A549 (cell line): Measurements from ENCODE around the gene MALAT1. TPM values are rescaled to one million over a fixed set of nuclear protein-coding genes. Genes with fewer than 3 reads are reported as not detected.
A peak's percentile ranks its signal among the peaks of the same experiment; 100 is the strongest.

ENCODE experiments used
- ATAC-seq, 2 experiments: fragments of 200-7000 bp in 1 of 2; fragments of >200 bp in 1 of 2; cut with Nextera tagmentation in 1 of 2; cut with Tn5 transposase in 1 of 2; 3 replicates each; pipeline versions ENCODE4 v1.8.0 to v1.9.1; 2018 to 2020; ENCODE audit warnings: mild to moderate bottlenecking in 1 of 2, moderate library complexity in 1 of 2
- CTCF ChIA-PET: fragments of 300-600 bp; sonication (Branson Sonifier 250); formaldehyde crosslinking; extraction: SDS; loops from one replicate; lab custom pipeline; 2021; ENCODE audit warnings: antibody characterized with exemption, inconsistent platforms; lab: Yijun Ruan, JAX
- POLR2A ChIA-PET: fragments of 350-600 bp; formaldehyde crosslinking; extraction: SDS; loops from one replicate; lab custom pipeline; 2021; ENCODE audit warnings: antibody characterized with exemption, inconsistent platforms; lab: Yijun Ruan, JAX
- DNase-seq, 2 experiments: peaks; one replicate each; pipeline versions ENCODE4 v3.0.0 to v3.0.0-alpha.2; 2011 to 2016; ENCODE audit warnings: low read depth in 1 of 2, low spot score in 1 of 2
- FAIRE-seq: peaks from 2 replicates; lab custom pipeline; 2011; peaks lifted over from hg19 to GRCh38; lab: Jason Lieb, UNC
- H3K27ac ChIP-seq, 2 experiments: fragments of >200 bp; sonication (Bioruptor Twin); formaldehyde crosslinking; 3 replicates each; pipeline ENCODE4 v1.5.1; 2016 to 2017
- H3K4me1 ChIP-seq: fragments of >200 bp; sonication (Bioruptor Twin); formaldehyde crosslinking; 3 replicates; pipeline ENCODE4 v1.6.1; 2016
- H3K4me2 ChIP-seq: fragments of >200 bp; sonication (Bioruptor Twin); formaldehyde crosslinking; 3 replicates; pipeline ENCODE4 v1.6.1; 2016
- H3K4me3 ChIP-seq: fragments of >200 bp; sonication (Bioruptor Twin); formaldehyde crosslinking; 3 replicates; pipeline ENCODE4 v1.5.1; 2016
- H3K9me3 ChIP-seq: fragments of >200 bp; sonication (Bioruptor Twin); formaldehyde crosslinking; 3 replicates; pipeline ENCODE4 v1.6.1; 2016
- ATOH8 ChIP-seq: fragments of 250-450 bp; sonication (Bioruptor Pico); IDR thresholded peaks from 2 replicates; pipeline ENCODE4 v1.5.0; 2020; ENCODE audit warnings: low read depth, mild to moderate bottlenecking, moderate library complexity
- BHLHE40 ChIP-seq: IDR thresholded peaks from 2 replicates; pipeline ENCODE4 v1.6.1; 2012; ENCODE audit warnings: low read depth, low read length, inconsistent platforms
- CBX8 ChIP-seq: fragments of 200-600 bp; sonication (generic); IDR thresholded peaks from 2 replicates; pipeline ENCODE4 v1.6.1; 2016
- CEBPB ChIP-seq, 2 experiments: fragments of >200 bp in 1 of 2; sonication (Bioruptor Twin) in 1 of 2; formaldehyde crosslinking in 1 of 2; IDR thresholded peaks; 2 replicates each; pipeline ENCODE4 v1.6.1; 2012 to 2016
- CHD2 ChIP-seq: fragments of 150-350 bp; IDR thresholded peaks from 2 replicates; pipeline ENCODE4 v1.6.1; 2014; ENCODE audit warnings: low read length; ENCODE audit not compliant: partially characterized antibody
- CHD4 ChIP-seq: fragments of 200-600 bp; sonication (generic); IDR thresholded peaks from 2 replicates; pipeline ENCODE4 v1.6.1; 2016; ENCODE audit warnings: antibody characterized with exemption, mild to moderate bottlenecking, borderline replicate concordance
- E2F6 ChIP-seq: IDR thresholded peaks from 2 replicates; pipeline ENCODE4 v1.6.1; 2012; ENCODE audit warnings: low read depth, borderline replicate concordance
- EHF ChIP-seq: fragments of 250-450 bp; sonication (Bioruptor Pico); IDR thresholded peaks from 2 replicates; pipeline ENCODE4 v1.5.0; 2020; ENCODE audit warnings: mild to moderate bottlenecking
- EHMT2 ChIP-seq: fragments of 200-600 bp; sonication (generic); IDR thresholded peaks from 2 replicates; pipeline ENCODE4 v1.6.1; 2016; ENCODE audit warnings: antibody characterized with exemption, low read depth, mild to moderate bottlenecking, moderate library complexity
- EP300 ChIP-seq, 2 experiments: fragments of >200 bp; sonication (Bioruptor Twin); formaldehyde crosslinking; IDR thresholded peaks; 2 replicates in 1 of 2; 3 replicates in 1 of 2; pipeline ENCODE4 v1.6.1; 2016 to 2017
- ESRRA ChIP-seq: fragments of 150-350 bp; IDR thresholded peaks from 2 replicates; pipeline ENCODE4 v1.6.1; 2014; ENCODE audit warnings: mild to moderate bottlenecking, low read length, borderline replicate concordance
- FOSB ChIP-seq: fragments of 250-450 bp; sonication (Bioruptor Pico); IDR thresholded peaks from 2 replicates; pipeline ENCODE4 v1.5.0; 2020; ENCODE audit warnings: mild to moderate bottlenecking, moderate library complexity
- FOSL2 ChIP-seq, 2 experiments: fragments of 450-650 bp in 1 of 2; fragments of >200 bp in 1 of 2; sonication (Bioruptor Twin) in 1 of 2; formaldehyde crosslinking; IDR thresholded peaks; 2 replicates each; pipeline versions ENCODE4 v1.5.0 to v1.6.1; 2016 to 2020; ENCODE audit warnings: mild to moderate bottlenecking in 1 of 2, moderate library complexity in 1 of 2
- FOXS1 ChIP-seq: fragments of 250-450 bp; sonication (Bioruptor Pico); IDR thresholded peaks from 2 replicates; pipeline ENCODE4 v1.5.0; 2020; ENCODE audit warnings: mild to moderate bottlenecking, moderate library complexity
- HDAC2 ChIP-seq: fragments of 200-600 bp; sonication (generic); IDR thresholded peaks from 2 replicates; pipeline ENCODE4 v1.6.1; 2016
- HES2 ChIP-seq: fragments of >200 bp; sonication (Bioruptor Twin); formaldehyde crosslinking; IDR thresholded peaks from 2 replicates; pipeline ENCODE4 v1.6.1; 2016
- HEYL ChIP-seq: fragments of 250-450 bp; sonication (Bioruptor Pico); IDR thresholded peaks from 2 replicates; pipeline ENCODE4 v1.8.0; 2021; ENCODE audit warnings: mild to moderate bottlenecking, moderate library complexity
- HMGXB4 ChIP-seq: fragments of 250-450 bp; sonication (Bioruptor Pico); IDR thresholded peaks from 2 replicates; pipeline ENCODE4 v1.5.0; 2021; ENCODE audit warnings: mild to moderate bottlenecking, moderate library complexity, borderline replicate concordance
- HOXB5 ChIP-seq: fragments of 250-450 bp; sonication (Bioruptor Pico); IDR thresholded peaks from 2 replicates; pipeline ENCODE4 v1.5.0; 2020; ENCODE audit warnings: mild to moderate bottlenecking, moderate library complexity
- JUN ChIP-seq, 2 experiments: fragments of >200 bp; sonication (Bioruptor Twin); formaldehyde crosslinking; IDR thresholded peaks; 2 replicates in 1 of 2; 3 replicates in 1 of 2; pipeline ENCODE4 v1.6.1; 2016 to 2017
- JUNB ChIP-seq: fragments of >200 bp; sonication (Bioruptor Twin); formaldehyde crosslinking; IDR thresholded peaks from 2 replicates; pipeline ENCODE4 v1.6.1; 2016
- KDM1A ChIP-seq: fragments of 200-600 bp; sonication (generic); IDR thresholded peaks from 2 replicates; pipeline ENCODE4 v1.6.1; 2016; ENCODE audit warnings: low read depth, mild to moderate bottlenecking
- KDM5A ChIP-seq: fragments of 200-600 bp; sonication (generic); IDR thresholded peaks from 2 replicates; pipeline ENCODE4 v1.6.1; 2016; ENCODE audit warnings: antibody characterized with exemption, mild to moderate bottlenecking
- MAX ChIP-seq: IDR thresholded peaks from 2 replicates; pipeline ENCODE4 v1.6.1; 2012
- MAZ ChIP-seq: fragments of 150-350 bp; IDR thresholded peaks from 2 replicates; pipeline ENCODE4 v1.6.1; 2014; ENCODE audit warnings: antibody characterized with exemption, low read depth, low read length, borderline replicate concordance
- PHF8 ChIP-seq: fragments of 200-600 bp; sonication (generic); IDR thresholded peaks from 2 replicates; pipeline ENCODE4 v1.6.1; 2016; ENCODE audit warnings: low read depth, mild to moderate bottlenecking, antibody characterized with exemption, moderate library complexity, borderline replicate concordance
- POLR2AphosphoS2 ChIP-seq: conservative IDR thresholded peaks from 2 replicates; pipeline ENCODE4 v1.6.1; 2012; ENCODE audit warnings: low read length, improper control_type of control experiment, inconsistent platforms
- RARB ChIP-seq: fragments of 250-450 bp; sonication (Bioruptor Pico); IDR thresholded peaks from 2 replicates; pipeline ENCODE4 v1.8.0; 2021; ENCODE audit warnings: mild to moderate bottlenecking, moderate library complexity
- RCOR1 ChIP-seq: fragments of 150-350 bp; IDR thresholded peaks from 2 replicates; pipeline ENCODE4 v1.6.1; 2014; ENCODE audit warnings: antibody characterized with exemption, low read length, low read depth
- RFX5 ChIP-seq: fragments of 450-650 bp; IDR thresholded peaks from 2 replicates; pipeline ENCODE4 v1.7.1; 2014; ENCODE audit warnings: antibody characterized with exemption, mild to moderate bottlenecking, moderate library complexity
- RNF2 ChIP-seq: fragments of 200-600 bp; sonication (generic); IDR thresholded peaks from 2 replicates; pipeline ENCODE4 v1.6.1; 2016; ENCODE audit warnings: low read depth, mild to moderate bottlenecking, antibody characterized with exemption, moderate library complexity, borderline replicate concordance
- SMC3 ChIP-seq: fragments of >200 bp; sonication (Bioruptor Twin); formaldehyde crosslinking; IDR thresholded peaks from 3 replicates; pipeline ENCODE4 v1.6.1; 2018; ENCODE audit warnings: inconsistent platforms
- TFCP2L1 ChIP-seq: fragments of 250-450 bp; sonication (Bioruptor Pico); IDR thresholded peaks from 2 replicates; pipeline ENCODE4 v1.5.0; 2021; ENCODE audit warnings: mild to moderate bottlenecking
- TP53 ChIP-seq: fragments of 250-450 bp; sonication (Bioruptor Pico); IDR thresholded peaks from 2 replicates; pipeline ENCODE4 v1.5.0; 2021; ENCODE audit warnings: mild to moderate bottlenecking, moderate library complexity
- ZC3H11A ChIP-seq: fragments of 450-650 bp; IDR thresholded peaks from 2 replicates; pipeline ENCODE4 v1.6.1; 2014; ENCODE audit warnings: antibody characterized with exemption, mild to moderate bottlenecking
- ZNF302 ChIP-seq: fragments of 250-450 bp; sonication (Bioruptor Pico); IDR thresholded peaks from 2 replicates; pipeline ENCODE4 v1.9.0; 2021; ENCODE audit warnings: inconsistent platforms, mild to moderate bottlenecking, moderate library complexity
- WGBS: methylation state at CpG from one replicate; pipeline ENCODE4 v1.1.6; 2017; ENCODE audit errors: missing lambda C conversion rate; 5-methylcytosine and 5-hydroxymethylcytosine counted together
- polyA plus RNA-seq, 4 experiments: library from polyadenylated mRNA; depleted of rRNA in 3 of 4; stranded (reverse); fragments of >200 nt; fragmentation: RNase III in 1 of 4; extraction: RNeasy Plus Mini Kit Qiagen cat#74134 plus additional on column Dnase treatment in 1 of 4; gene quantifications; 2 replicates in 3 of 4; 3 replicates in 1 of 4; pipeline ENCODE4 v1.2.3, GENCODE V29; 2011 to 2017
- TF ChIP-seq, protein P1 (sequence below): fragments of 450-650 bp; IDR thresholded peaks from 2 replicates; pipeline ENCODE4 v1.6.1; 2014; ENCODE audit warnings: antibody characterized with exemption

MALAT1 gene
- polyA plus RNA-seq, 2 of the 4 experiments (the other 2 are of a cell fraction): 188 to 1,041 TPM

DNA sequence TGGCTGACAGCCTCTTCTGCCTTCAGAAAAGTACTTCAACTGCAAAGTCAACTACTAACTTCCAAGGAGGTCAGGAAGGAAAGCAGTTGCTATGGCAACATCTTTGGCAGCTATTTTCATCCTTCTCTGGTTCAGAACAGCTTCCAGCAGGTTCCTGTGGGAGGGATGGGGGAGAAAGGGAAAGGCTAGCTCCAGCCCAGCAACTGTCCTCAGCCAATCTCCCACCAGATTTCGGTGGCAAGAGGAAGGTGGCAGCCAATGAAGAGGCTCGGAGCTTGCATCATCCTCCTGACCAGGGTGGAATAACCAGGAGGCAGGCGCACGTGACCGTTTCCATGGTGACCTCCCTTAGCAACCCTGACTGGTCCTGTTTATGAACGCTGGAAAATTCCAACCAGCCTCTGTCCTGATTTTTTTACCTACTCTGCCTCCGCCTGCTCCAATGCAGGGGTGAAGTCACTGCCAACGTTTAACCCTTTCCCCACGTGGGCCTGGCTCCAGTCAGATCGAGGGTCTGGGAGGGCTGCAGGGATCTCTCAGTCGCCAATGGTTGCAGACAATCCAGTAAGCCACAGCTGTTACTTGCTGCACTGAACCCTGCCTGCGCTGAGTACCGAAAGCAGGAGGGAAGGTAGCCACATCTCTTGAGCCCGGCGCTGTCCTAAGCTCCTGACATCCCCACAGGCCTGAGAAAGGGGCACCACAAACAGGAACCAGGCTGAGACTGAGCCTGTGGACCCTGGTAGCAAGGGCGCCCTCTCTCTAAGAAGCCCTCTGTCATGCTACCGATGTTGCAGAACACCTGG lies 11.2 kb upstream of the MALAT1 start:
- ChIA-PET POLR2A (interaction anchor here (0.9 to 26.7 kb wide), 7 partner anchors 9 to 68 kb away, joined by 3 to 1006 read pairs (median 15); partner anchors contain the start of genes MALAT1 and NEAT1), CTCF (interaction anchor here (2.4 to 30.0 kb wide), 4 partner anchors 10 to 21 kb away, joined by 8 to 947 read pairs (median 55); partner anchors contain the start of gene MALAT1)
- Histone ChIP-seq H3K9me3 (no peaks in the 10 kb centered on the region), H3K4me2 (peak overlapping the region; percentile 81), H3K27ac (peak overlapping the region; percentile 99 to 100), H3K4me1 (peaks cover 82% of the 10 kb centered on the region), H3K4me3 (0 out of 3 replicates have a peak overlapping the region, but pooled peaks have one; percentile 3)
- FAIRE-seq (peak; percentile 94), DNase-seq (peak; percentile 99 to 100), ATAC-seq (peak; percentile 75 to 83)
- WGBS: 10% methylated on average over 15 of the region's 17 CpGs
- TF ChIP-seq HES2: no peak
- TF ChIP-seq POLR2AphosphoS2: no peak
- TF ChIP-seq RCOR1: peak; percentile 85; the same call in 1 of the 2 replicates
- no peak for TF ChIP-seq CBX8
- TF ChIP-seq BHLHE40: peak; percentile 98
- TF ChIP-seq, protein P1, sequence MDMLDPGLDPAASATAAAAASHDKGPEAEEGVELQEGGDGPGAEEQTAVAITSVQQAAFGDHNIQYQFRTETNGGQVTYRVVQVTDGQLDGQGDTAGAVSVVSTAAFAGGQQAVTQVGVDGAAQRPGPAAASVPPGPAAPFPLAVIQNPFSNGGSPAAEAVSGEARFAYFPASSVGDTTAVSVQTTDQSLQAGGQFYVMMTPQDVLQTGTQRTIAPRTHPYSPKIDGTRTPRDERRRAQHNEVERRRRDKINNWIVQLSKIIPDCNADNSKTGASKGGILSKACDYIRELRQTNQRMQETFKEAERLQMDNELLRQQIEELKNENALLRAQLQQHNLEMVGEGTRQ: peak; percentile 98
- TF ChIP-seq HMGXB4 (CRISPR knock-in tag): peak; percentile 71
- TF ChIP-seq ZNF302 (CRISPR knock-in tag): no peak
- peak in 1 of 2 experiments; percentile 29; a peak in 3 of 5 replicates for TF ChIP-seq JUN (IDR thresholded peaks at IDR 0.05)
- TF ChIP-seq FOXS1 (CRISPR knock-in tag): no peak
- TF ChIP-seq JUNB: no peak
- no peak for TF ChIP-seq EHF
- TF ChIP-seq ATOH8 (CRISPR knock-in tag): 0 out of 2 replicates have a peak, but pooled peaks have one; percentile 30
- TF ChIP-seq E2F6: 0 out of 2 replicates have a peak, but pooled peaks have one; percentile 42
- TF ChIP-seq MAZ: no peak
- no peak for TF ChIP-seq ZC3H11A
- TF ChIP-seq HOXB5: peak; percentile 28; the same call in 1 of the 2 replicates
- TF ChIP-seq TP53 (CRISPR knock-in tag): peak; percentile 86; the same call in 1 of the 2 replicates
- TF ChIP-seq RNF2: no peak
- TF ChIP-seq TFCP2L1 (CRISPR knock-in tag): no peak
- TF ChIP-seq FOSB (CRISPR knock-in tag): no peak
- TF ChIP-seq SMC3: no peak
- no peak for TF ChIP-seq FOSL2 (IDR thresholded peaks at IDR 0.05)
- TF ChIP-seq FOSL2 (CRISPR knock-in tag; IDR thresholded peaks at IDR 0.05): peak; percentile 58; the same call in 1 of the 2 replicates
- no peak for TF ChIP-seq KDM1A
- TF ChIP-seq HDAC2: no peak
- TF ChIP-seq KDM5A: no peak
- TF ChIP-seq CHD4: no peak
- TF ChIP-seq PHF8: no peak
- peak in 1 of 2 experiments; percentile 51; a peak in 2 of 5 replicates for TF ChIP-seq EP300 (IDR thresholded peaks at IDR 0.05)
- TF ChIP-seq RFX5: peak; percentile 96
- TF ChIP-seq EHMT2: no peak
- TF ChIP-seq RARB (CRISPR knock-in tag): peak; percentile 78; the same call in 1 of the 2 replicates
- TF ChIP-seq CHD2: no peak
- TF ChIP-seq HEYL (CRISPR knock-in tag): no peak
- TF ChIP-seq CEBPB (IDR thresholded peaks at IDR 0.05): peak; percentile 74 to 96
- TF ChIP-seq ESRRA: no peak
- TF ChIP-seq MAX: peak; percentile 83
